SK-N-SH (cell line): ENCODE results near the gene PARP16. TPM values are rescaled to one million over a fixed set of nuclear protein-coding genes. Genes with fewer than 3 reads are reported as not detected.

Experiments used
- CTCF ChIA-PET: fragments of 300-600, 350-600 bp; formaldehyde crosslinking; extraction: SDS; loops from one replicate; lab custom pipeline; 2021; lab: Yijun Ruan, JAX
- POLR2A ChIA-PET: fragments of 350-600 bp; sonication (Branson Sonifier 250); formaldehyde crosslinking; extraction: SDS; loops from one replicate; lab custom pipeline; 2020; ENCODE audit warnings: antibody characterized with exemption, inconsistent platforms; lab: Yijun Ruan, JAX
- DNase-seq: peaks from one replicate; pipeline ENCODE4 v3.0.0; 2012
- H2AFZ ChIP-seq: fragments of 200-600 bp; sonication (generic); 2 replicates; pipeline ENCODE4 v1.8.1; 2016; ENCODE audit warnings: antibody characterized with exemption, mild to moderate bottlenecking, low read depth
- H3F3A ChIP-seq: fragments of 200-600 bp; sonication (generic); replicated peaks from 2 replicates; pipeline ENCODE3; 2016; ENCODE audit warnings: antibody characterized with exemption, mild to moderate bottlenecking; ENCODE audit not compliant: insufficient read depth
- H3K27ac ChIP-seq, 2 experiments: fragments of 200-500 bp in 1 of 2; fragments of 200-600 bp in 1 of 2; sonication (Bioruptor generic) in 1 of 2; sonication (generic), shearing (Covaris generic) in 1 of 2; 2 replicates each; pipeline versions ENCODE4 v1.5.1 to v1.6.1; 2014 to 2016; ENCODE audit warnings: low read depth in 2 of 2, inconsistent platforms in 1 of 2, low read length in 1 of 2, mild to moderate bottlenecking in 1 of 2, mixed read lengths in 1 of 2
- H3K27me3 ChIP-seq: fragments of 200-600 bp; sonication (generic), shearing (Covaris generic); 2 replicates; pipeline ENCODE4 v1.6.1; 2016; ENCODE audit warnings: mixed run types; ENCODE audit not compliant: insufficient read depth
- H3K36me3 ChIP-seq, 2 experiments: fragments of 200-500 bp in 1 of 2; fragments of 200-600 bp in 1 of 2; sonication (Bioruptor generic) in 1 of 2; sonication (generic) in 1 of 2; replicated peaks in 1 of 2; 2 replicates each; pipeline versions ENCODE3 to v1.5.1; 2014 to 2016; ENCODE audit warnings: low read length in 1 of 2, mild to moderate bottlenecking in 1 of 2; ENCODE audit not compliant: insufficient read depth in 2 of 2, control insufficient read depth in 1 of 2
- H3K4me1 ChIP-seq, 2 experiments: fragments of 200-500 bp in 1 of 2; fragments of 200-600 bp in 1 of 2; sonication (Bioruptor generic) in 1 of 2; sonication (generic), shearing (Covaris generic) in 1 of 2; 2 replicates each; pipeline versions ENCODE4 v1.5.1 to v1.6.1; 2014 to 2016; ENCODE audit warnings: low read depth in 1 of 2, low read length in 1 of 2, mixed run types in 1 of 2; ENCODE audit not compliant: insufficient read depth in 2 of 2, control insufficient read depth in 1 of 2
- H3K4me2 ChIP-seq: fragments of 200-600 bp; sonication (generic), shearing (Covaris generic); 2 replicates; pipeline ENCODE4 v1.6.1; 2017; ENCODE audit warnings: mixed run types
- H3K4me3 ChIP-seq, 2 experiments: fragments of 200-500 bp in 1 of 2; fragments of 200-600 bp in 1 of 2; sonication (Bioruptor generic) in 1 of 2; sonication (generic), shearing (Covaris generic) in 1 of 2; 2 replicates each; pipeline versions ENCODE4 v1.5.1 to v1.8.1; 2014 to 2016; ENCODE audit warnings: low read depth in 2 of 2, inconsistent platforms in 1 of 2, low read length in 1 of 2, mild to moderate bottlenecking in 1 of 2, mixed read lengths in 1 of 2, moderate library complexity in 1 of 2
- H3K79me2 ChIP-seq: fragments of 200-600 bp; sonication (generic); 2 replicates; pipeline ENCODE4 v1.8.1; 2017; ENCODE audit warnings: mild to moderate bottlenecking; ENCODE audit not compliant: insufficient read depth
- H3K9ac ChIP-seq: fragments of 200-600 bp; sonication (generic); 2 replicates; pipeline ENCODE4 v1.6.1; 2017; ENCODE audit warnings: mixed run types
- H3K9me2 ChIP-seq: fragments of 200-600 bp; sonication (generic); 2 replicates; pipeline ENCODE4 v1.6.1; 2017; ENCODE audit warnings: mixed run types
- H3K9me3 ChIP-seq: fragments of 200-600 bp; sonication (generic); 2 replicates; pipeline ENCODE4 v1.6.1; 2017; ENCODE audit warnings: mixed run types, mild to moderate bottlenecking, moderate library complexity
- H4K20me1 ChIP-seq: fragments of 200-600 bp; sonication (generic); 2 replicates; pipeline ENCODE4 v1.6.1; 2017; ENCODE audit warnings: mild to moderate bottlenecking, mixed run types; ENCODE audit not compliant: insufficient read depth
- ELF1 ChIP-seq: IDR thresholded peaks from 2 replicates; pipeline ENCODE4 v1.4.0; 2012
- EP300 ChIP-seq, 2 experiments: IDR thresholded peaks; 2 replicates each; pipeline versions ENCODE4 v1.4.0 to v1.6.1; 2012; ENCODE audit warnings: borderline replicate concordance in 1 of 2, low read depth in 1 of 2, low read length in 1 of 2
- FOSL2 ChIP-seq: IDR thresholded peaks from 2 replicates; pipeline ENCODE4 v1.4.0; 2012; ENCODE audit warnings: low read depth, mild to moderate bottlenecking, moderate library complexity, borderline replicate concordance
- FOXM1 ChIP-seq: IDR thresholded peaks from 2 replicates; pipeline ENCODE4 v1.4.0; 2012; ENCODE audit warnings: low read depth, mild to moderate bottlenecking
- JUND ChIP-seq: IDR thresholded peaks from 2 replicates; pipeline ENCODE4 v1.4.0; 2012
- MEF2A ChIP-seq: IDR thresholded peaks from 2 replicates; pipeline ENCODE4 v1.4.0; 2012; ENCODE audit warnings: low read depth, borderline replicate concordance
- MXI1 ChIP-seq: IDR thresholded peaks from 2 replicates; pipeline ENCODE4 v1.6.1; 2012; ENCODE audit warnings: mild to moderate bottlenecking, low read depth, low read length, improper control_type of control experiment
- NFIC ChIP-seq: IDR thresholded peaks from 2 replicates; pipeline ENCODE4 v1.4.0; 2012; ENCODE audit warnings: borderline replicate concordance
- NRF1 ChIP-seq: IDR thresholded peaks from 2 replicates; pipeline ENCODE4 v1.6.1; 2012; ENCODE audit warnings: low read depth, mild to moderate bottlenecking, low read length
- RCOR1 ChIP-seq: fragments of 150-350 bp; IDR thresholded peaks from 2 replicates; pipeline ENCODE4 v1.6.1; 2017; ENCODE audit warnings: antibody characterized with exemption, low read length
- TEAD4 ChIP-seq: IDR thresholded peaks from 2 replicates; pipeline ENCODE4 v1.4.0; 2012; ENCODE audit warnings: mild to moderate bottlenecking, borderline replicate concordance; ENCODE audit not compliant: insufficient read depth
- WGBS: methylation state at CpG from one replicate; pipeline ENCODE4 v1.1.6; 2017; ENCODE audit warnings: low lambda C conversion rate; 5-methylcytosine and 5-hydroxymethylcytosine counted together
- polyA plus RNA-seq, 3 experiments: library from polyadenylated mRNA; depleted of rRNA; stranded (reverse); fragments of >200 nt; gene quantifications; 2 replicates each; pipeline ENCODE4 v1.2.3, GENCODE V29; 2012
- TF ChIP-seq, protein P1 (sequence below): IDR thresholded peaks from 2 replicates; pipeline ENCODE4 v1.4.0; 2012; ENCODE audit warnings: low read depth, borderline replicate concordance

PARP16 gene
- polyA plus RNA-seq, 1 of the 3 experiments (the other 2 are of a cell fraction): 6.3 TPM

DNA sequence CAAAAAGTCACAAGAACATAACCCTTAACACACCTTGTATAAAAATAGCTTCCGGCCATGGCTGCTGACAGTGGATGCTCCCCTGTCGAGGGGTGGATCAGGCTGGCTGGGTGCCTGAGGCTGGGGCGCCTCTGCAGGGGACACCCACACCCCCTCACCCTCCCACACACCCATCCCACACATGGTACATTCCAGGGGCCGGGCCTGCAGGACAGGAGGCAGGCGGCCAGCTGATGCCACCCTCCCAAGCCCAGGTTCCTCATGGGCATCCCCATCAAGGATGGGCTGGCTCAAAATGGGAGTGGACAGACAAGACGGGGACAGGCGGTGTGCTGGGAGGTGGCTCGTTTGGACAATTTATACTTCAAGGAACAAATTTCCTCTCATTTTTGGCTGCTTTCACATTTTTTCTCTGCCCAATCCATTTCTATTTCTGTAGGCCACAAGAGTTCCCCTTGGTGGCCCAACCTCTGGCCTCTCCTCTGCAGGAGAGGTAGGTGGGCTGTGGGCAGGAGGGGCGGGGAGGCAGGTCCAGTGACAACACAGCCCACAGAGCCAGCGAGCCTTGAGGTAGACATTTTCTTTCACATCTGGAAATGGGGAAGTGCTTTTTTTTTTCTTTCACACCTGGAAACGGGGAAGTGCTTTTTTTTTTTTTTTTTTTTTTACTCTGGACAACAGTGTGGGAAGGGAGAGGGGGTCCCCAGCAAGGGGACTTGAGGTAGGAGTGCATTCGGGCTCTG lies 41.1 kb upstream of the PARP16 start:
- CTCF ChIA-PET: interaction anchor here (1.0 to 21.5 kb wide), 4 partner anchors 9 to 57 kb away, joined by 3 to 969 read pairs (median 4); partner anchors contain the start of gene IGDCC3
- WGBS: 73% methylated on average over 10 of the region's 12 CpGs

DNA sequence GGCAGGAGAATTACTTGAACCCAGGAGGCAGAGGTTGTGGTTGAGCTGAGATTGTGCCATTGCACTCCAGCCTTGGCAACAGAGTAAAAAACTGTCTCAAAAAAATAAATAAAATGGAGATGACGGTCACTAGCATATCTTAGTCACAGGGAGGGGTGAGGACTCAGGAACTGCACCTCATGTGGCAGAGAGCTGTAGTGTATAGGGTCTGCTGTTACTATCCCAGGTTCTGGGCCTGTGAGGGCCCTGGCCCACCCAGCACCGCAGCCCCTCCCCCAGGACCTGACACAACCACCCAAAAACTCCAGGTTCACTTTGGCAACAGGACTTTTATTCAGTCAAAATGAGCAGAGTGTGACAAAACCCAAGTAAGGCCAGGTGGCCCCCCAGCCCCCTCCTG lies 40.1 kb upstream of the PARP16 start:
- DNase-seq: peak; percentile 45
- Histone ChIP-seq H3F3A (peaks cover 4% of the 10 kb centered on the region), H3K36me3 (no peaks in the 10 kb centered on the region), H3K9me3 (no peaks in the 10 kb centered on the region), H3K4me2 (no peak overlapping the region), H3K4me3 (no peak overlapping the region), H4K20me1 (no peaks in the 10 kb centered on the region), H3K27ac (no peak overlapping the region), H3K9ac (no peak overlapping the region), H3K27me3 (peaks cover 8% of the 10 kb centered on the region; the same call in 1 of the 2 replicates), H2AFZ (no peak overlapping the region), H3K9me2 (no peaks in the 10 kb centered on the region), H3K79me2 (no peaks in the 10 kb centered on the region), H3K4me1 (peaks cover 0 to 16% of the 10 kb centered on the region in 2 experiments; a peak in 1 of 4 replicates)
- ChIA-PET POLR2A (interaction anchor here (0.8 to 1.4 kb wide), 3 partner anchors 22 to 50 kb away, joined by 3 to 7 read pairs (median 3); partner anchors contain the start of genes PARP16 and RNU5B-1), CTCF (interaction anchor here (1.0 to 21.5 kb wide), 5 partner anchors 8 to 57 kb away, joined by 3 to 969 read pairs (median 4); partner anchors contain the start of gene IGDCC3)
- 100% methylated on average over 1 of the region's 2 CpGs for WGBS
- TF ChIP-seq, protein P1, sequence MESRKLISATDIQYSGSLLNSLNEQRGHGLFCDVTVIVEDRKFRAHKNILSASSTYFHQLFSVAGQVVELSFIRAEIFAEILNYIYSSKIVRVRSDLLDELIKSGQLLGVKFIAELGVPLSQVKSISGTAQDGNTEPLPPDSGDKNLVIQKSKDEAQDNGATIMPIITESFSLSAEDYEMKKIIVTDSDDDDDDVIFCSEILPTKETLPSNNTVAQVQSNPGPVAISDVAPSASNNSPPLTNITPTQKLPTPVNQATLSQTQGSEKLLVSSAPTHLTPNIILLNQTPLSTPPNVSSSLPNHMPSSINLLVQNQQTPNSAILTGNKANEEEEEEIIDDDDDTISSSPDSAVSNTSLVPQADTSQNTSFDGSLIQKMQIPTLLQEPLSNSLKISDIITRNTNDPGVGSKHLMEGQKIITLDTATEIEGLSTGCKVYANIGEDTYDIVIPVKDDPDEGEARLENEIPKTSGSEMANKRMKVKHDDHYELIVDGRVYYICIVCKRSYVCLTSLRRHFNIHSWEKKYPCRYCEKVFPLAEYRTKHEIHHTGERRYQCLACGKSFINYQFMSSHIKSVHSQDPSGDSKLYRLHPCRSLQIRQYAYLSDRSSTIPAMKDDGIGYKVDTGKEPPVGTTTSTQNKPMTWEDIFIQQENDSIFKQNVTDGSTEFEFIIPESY: no peak
- TF ChIP-seq FOSL2 (no peak), FOXM1 (no peak), ELF1 (no peak), MXI1 (no peak), EP300 (IDR thresholded peaks at IDR 0.05; ENCODE audit: borderline replicate concordance in 1 of 2, low read depth in 1 of 2, low read length in 1 of 2) (no peak), RCOR1 (no peak), NRF1 (no peak), TEAD4 (no peak), NFIC (no peak)

More for the DNA sequence above, 41.1 kb upstream of the PARP16 start:
- TF ChIP-seq MEF2A: no peak
- no peak for TF ChIP-seq NRF1
- no peak for TF ChIP-seq JUND
- Histone ChIP-seq H3F3A (peaks cover 4% of the 10 kb centered on the region), H3K27me3 (no peaks in the 10 kb centered on the region), H3K4me3 (no peak overlapping the region), H2AFZ (no peak overlapping the region), H3K27ac (no peak overlapping the region), H3K9me2 (no peaks in the 10 kb centered on the region), H4K20me1 (no peaks in the 10 kb centered on the region), H3K9ac (no peak overlapping the region), H3K4me1 (peaks cover 0 to 11% of the 10 kb centered on the region in 2 experiments; a peak in 1 of 4 replicates), H3K79me2 (no peaks in the 10 kb centered on the region), H3K4me2 (no peak overlapping the region), H3K36me3 (no peaks in the 10 kb centered on the region), H3K9me3 (no peaks in the 10 kb centered on the region)
- POLR2A ChIA-PET: no interaction called here
- DNase-seq: peak; percentile 48
